Heart left ventricle (tissue), 16 donors: ENCODE results near the gene GATA3. TPM values are rescaled to one million over a fixed set of nuclear protein-coding genes. Genes with fewer than 3 reads are reported as not detected.

Experiments
- ATAC-seq, 4 donors: fragments of 200-7000 bp; cut with Tn5 transposase; one replicate each; pipeline ENCODE4 v1.9.1; 2020 to 2022; ENCODE audit warnings: moderate library complexity in 4 of 4, mild to moderate bottlenecking in 3 of 4, moderate number of reproducible peaks in 1 of 4
- DNase-seq, 5 donors: peaks; one replicate each; pipeline ENCODE4 v3.0.0-alpha.2; 2020
- H3K27ac ChIP-seq, 12 donors: fragments of 200-600 bp; sonication (generic) in 4 of 12; one replicate each; pipeline versions ENCODE4 v1.5.0 to v1.8.0; 2016 to 2022; ENCODE audit warnings: mild to moderate bottlenecking in 2 of 12
- H3K27me3 ChIP-seq, 9 donors: fragments of 200-600 bp; sonication (generic) in 2 of 9; one replicate each; pipeline versions ENCODE4 v1.5.1 to v1.8.0; 2016 to 2022; ENCODE audit warnings: mild to moderate bottlenecking in 3 of 9
- H3K36me3 ChIP-seq, 9 donors: fragments of 200-600 bp; sonication (generic) in 2 of 9; one replicate each; pipeline versions ENCODE4 v1.5.0 to v1.8.0; 2018 to 2022; ENCODE audit warnings: mild to moderate bottlenecking in 2 of 9
- H3K4me1 ChIP-seq, 12 donors: fragments of 200-600 bp; sonication (generic) in 4 of 12; one replicate each; pipeline versions ENCODE4 v1.5.0 to v1.8.0; 2016 to 2022; ENCODE audit warnings: mild to moderate bottlenecking in 3 of 12
- H3K4me3 ChIP-seq, 12 donors: fragments of 200-600 bp; sonication (generic) in 4 of 12; one replicate each; pipeline versions ENCODE4 v1.5.0 to v1.8.0; 2017 to 2022; ENCODE audit warnings: mild to moderate bottlenecking in 9 of 12, moderate library complexity in 4 of 12
- H3K9me3 ChIP-seq, 12 donors: fragments of 200-600 bp; sonication (generic) in 4 of 12; one replicate each; pipeline versions ENCODE4 v1.5.0 to v1.8.0; 2016 to 2022; ENCODE audit warnings: mild to moderate bottlenecking in 1 of 12
- POLR2A ChIP-seq, 2 donors: fragments of 450-650 bp; IDR thresholded peaks; one replicate each; pipeline ENCODE4 v1.6.1; 2017; ENCODE audit warnings: antibody characterized with exemption in 2 of 2, mild to moderate bottlenecking in 2 of 2, moderate library complexity in 2 of 2
- WGBS, 4 donors: extraction: QIAGEN DNeasy Blood & Tissue Kit in 2 of 4; methylation state at CpG; one replicate each; pipeline versions ENCODE4 v1.1.5 to v1.1.7; 2013 to 2018; 5-methylcytosine and 5-hydroxymethylcytosine counted together
- intact Hi-C, 10 donors: fragments of 100-400 bp; cut with DNase I; formaldehyde crosslinking; loops; one replicate each; pipeline versions ENCODE4 v1.11.1 to v1.14.2; 2022
- polyA plus RNA-seq, 2 donors: library from polyadenylated mRNA; stranded (reverse); fragments of 200-250 nt; gene quantifications; one replicate each; pipeline ENCODE4 v1.2.3, GENCODE V29; 2013
- total RNA-seq, 9 donors: library from RNA; depleted of rRNA in 2 of 9; stranded (reverse); fragments of >200 nt in 2 of 9; fragmentation: NEBNext Ultra II Directional in 3 of 9; extraction: Animal tissue kit (Norgen Biotek cat#: 25700) in 3 of 9; gene quantifications; one replicate each; pipeline versions ENCODE4 v1.1.0 to v1.2.4, GENCODE V29; 2016 to 2023
- TF ChIP-seq, protein P1 (sequence below), 12 donors: fragments of 200-600 bp; sonication (generic) in 4 of 12; IDR thresholded peaks; one replicate each; pipeline versions ENCODE4 v1.5.0 to v1.8.0; 2018 to 2022; ENCODE audit warnings: antibody characterized with exemption in 12 of 12, mild to moderate bottlenecking in 5 of 12
- donor health status: ischemic (EF 13 %, LVEDD 7.1; RV severe dilation, severe dysfunction).
- donor health status: healthy with polysubstance abuse.
- donor health status: DM: no; HTN: yes; CAD: no.
- donor health status: DM: no; HTN: no; CAD: no.
- donor health status: ischemic (EF 25% LVEDD 6.9; RV normal size, moderate dysfunction).
- donor health status: ischemic (EF 25% LVEDD 5.7; RV mildly dilated, moderate dysfunction).
- donor health status: healthy.
- donor health status: DM: yes; HTN: yes; CAD: no.
- donor health status: ischemic (EF 35%, LVEDD 5.7; RV mildly dilated, moderate dysfunction).
- donor health status: nonischemic (EF 11% LVEDD 7.7; RV severe dilation, severe dysfunction).
- donor health status: DM: yes; HTN: yes; CAD: no.
- donor health status: PGD.
- donor health status: ischemic (EF 29% LVEDD 5.4; RV normal size, mild dysfunction).
- donor health status: nonischemic (EF 23%, LVEDD 6.1; RV moderate dilation, normal function).

GATA3 gene
- total and polyA plus RNA-seq, 11 donors: 0.71 to 3.4 (median 1.4) TPM

DNA sequence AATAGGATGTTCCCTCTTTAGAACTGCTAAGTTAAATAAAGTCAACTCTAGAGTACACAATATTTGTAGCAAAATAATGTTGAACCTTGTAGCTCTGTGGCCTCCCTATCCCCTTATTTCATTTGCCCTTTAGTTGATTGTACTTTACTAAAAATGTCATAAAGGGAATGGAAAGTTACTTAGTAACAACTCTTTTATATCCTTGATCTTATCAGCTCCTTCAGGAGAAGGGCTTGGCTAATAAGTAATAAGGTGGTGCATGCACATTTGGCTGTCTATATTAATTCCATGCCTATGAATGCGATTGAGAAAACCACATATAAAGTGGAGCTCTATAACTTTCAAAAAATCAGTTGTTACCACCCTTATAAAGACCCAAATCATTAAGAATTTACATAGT, 41.5 kb upstream of the GATA3 start:
- Histone ChIP-seq H3K4me1 (no peaks in the 10 kb centered on the region), H3K27me3 (no peaks in the 10 kb centered on the region), H3K27ac (no peak overlapping the region), H3K36me3 (peaks cover 0 to 72% (median 44%) of the 10 kb centered on the region in 9 donors), H3K9me3 (no peaks in the 10 kb centered on the region), H3K4me3 (no peak overlapping the region)
- ATAC-seq (no peak), DNase-seq (no peak)
- intact Hi-C loops: no loop called here
- no peak for TF ChIP-seq POLR2A (IDR thresholded peaks at IDR 0.05)
- TF ChIP-seq, protein P1, sequence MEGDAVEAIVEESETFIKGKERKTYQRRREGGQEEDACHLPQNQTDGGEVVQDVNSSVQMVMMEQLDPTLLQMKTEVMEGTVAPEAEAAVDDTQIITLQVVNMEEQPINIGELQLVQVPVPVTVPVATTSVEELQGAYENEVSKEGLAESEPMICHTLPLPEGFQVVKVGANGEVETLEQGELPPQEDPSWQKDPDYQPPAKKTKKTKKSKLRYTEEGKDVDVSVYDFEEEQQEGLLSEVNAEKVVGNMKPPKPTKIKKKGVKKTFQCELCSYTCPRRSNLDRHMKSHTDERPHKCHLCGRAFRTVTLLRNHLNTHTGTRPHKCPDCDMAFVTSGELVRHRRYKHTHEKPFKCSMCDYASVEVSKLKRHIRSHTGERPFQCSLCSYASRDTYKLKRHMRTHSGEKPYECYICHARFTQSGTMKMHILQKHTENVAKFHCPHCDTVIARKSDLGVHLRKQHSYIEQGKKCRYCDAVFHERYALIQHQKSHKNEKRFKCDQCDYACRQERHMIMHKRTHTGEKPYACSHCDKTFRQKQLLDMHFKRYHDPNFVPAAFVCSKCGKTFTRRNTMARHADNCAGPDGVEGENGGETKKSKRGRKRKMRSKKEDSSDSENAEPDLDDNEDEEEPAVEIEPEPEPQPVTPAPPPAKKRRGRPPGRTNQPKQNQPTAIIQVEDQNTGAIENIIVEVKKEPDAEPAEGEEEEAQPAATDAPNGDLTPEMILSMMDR (IDR thresholded peaks at IDR 0.05): no peak
- 94 to 98% (median 97%) methylated on average over 1 of the region's 1 CpG for WGBS, 4 donors

DNA sequence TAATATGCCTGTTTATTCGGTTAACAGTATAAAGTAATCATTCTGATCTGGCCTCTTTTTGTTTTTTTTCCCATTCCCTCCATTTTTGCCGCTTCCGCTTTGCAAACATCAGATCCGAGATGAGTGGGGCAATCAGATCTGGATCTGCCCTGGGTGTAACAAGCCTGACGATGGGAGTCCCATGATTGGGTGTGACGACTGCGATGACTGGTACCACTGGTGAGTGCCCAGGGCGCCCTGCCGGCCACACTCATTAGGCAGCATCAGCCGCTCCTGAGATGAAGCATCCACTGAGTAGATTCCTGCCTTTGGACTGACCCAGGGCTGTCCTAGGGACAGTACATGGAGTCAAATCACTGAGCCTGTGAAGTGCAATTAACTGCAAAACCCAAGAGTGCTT, 40.9 kb upstream of the GATA3 start:
- H3K9me3 ChIP-seq: no peaks in the 10 kb centered on the region
- H3K27me3 ChIP-seq: no peaks in the 10 kb centered on the region
- intact Hi-C loops: no loop called here
- ATAC-seq (no peak), DNase-seq (no peak)
- peaks cover 0 to 72% (median 44%) of the 10 kb centered on the region in 9 donors for H3K36me3 ChIP-seq
- H3K4me1 ChIP-seq: no peaks in the 10 kb centered on the region
- no peak for TF ChIP-seq POLR2A (IDR thresholded peaks at IDR 0.05)
- TF ChIP-seq, protein P1 (IDR thresholded peaks at IDR 0.05): no peak
- WGBS, 4 donors: 96 to 97% (median 97%) methylated on average over 10 of the region's 10 CpGs
- no peak overlapping the region for H3K27ac ChIP-seq
- H3K4me3 ChIP-seq: no peak overlapping the region

DNA sequence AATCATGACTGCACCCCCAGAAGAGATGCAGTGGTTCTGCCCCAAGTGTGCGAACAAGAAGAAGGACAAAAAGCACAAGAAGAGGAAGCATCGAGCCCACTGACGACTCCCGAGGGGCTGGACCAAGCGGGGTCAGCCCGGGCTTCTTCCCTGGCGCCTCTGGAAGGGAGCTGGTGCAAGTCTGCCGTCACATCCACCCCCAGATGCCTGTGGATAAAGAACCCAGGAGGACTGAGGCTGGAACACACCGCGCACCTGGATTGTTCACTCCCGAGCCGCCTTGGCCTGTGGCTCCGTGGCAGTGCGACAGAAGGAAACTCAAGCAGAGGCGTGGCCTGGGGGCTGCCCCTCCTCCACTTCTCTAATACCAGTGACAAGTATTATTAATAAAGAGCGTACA, 39.8 kb upstream of the GATA3 start:
- no peak for ATAC-seq
- H3K4me3 ChIP-seq: no peak overlapping the region
- TF ChIP-seq POLR2A (IDR thresholded peaks at IDR 0.05): no peak
- TF ChIP-seq, protein P1 (IDR thresholded peaks at IDR 0.05): no peak
- intact Hi-C loops: no loop called here
- WGBS, 4 donors: 91 to 97% (median 95%) methylated on average over 16 of the region's 16 CpGs
- H3K27ac ChIP-seq: no peak overlapping the region
- no peaks in the 10 kb centered on the region for H3K27me3 ChIP-seq
- H3K36me3 ChIP-seq: peaks cover 0 to 66% (median 37%) of the 10 kb centered on the region in 9 donors
- H3K4me1 ChIP-seq: no peaks in the 10 kb centered on the region
- no peak for DNase-seq
- H3K9me3 ChIP-seq: no peaks in the 10 kb centered on the region

GRCh38 chr10:8017277-8017676, 37.2 kb upstream of the GATA3 start:
- 63 to 71% (median 69%) methylated on average over 6 of the region's 6 CpGs for WGBS, 4 donors
- H3K27ac ChIP-seq: no peak overlapping the region
- H3K27me3 ChIP-seq: peaks cover 0 to 3% (median 0%) of the 10 kb centered on the region in 9 donors
- ATAC-seq (no peak), DNase-seq (no peak)
- TF ChIP-seq, protein P1 (IDR thresholded peaks at IDR 0.05): no peak
- TF ChIP-seq POLR2A (IDR thresholded peaks at IDR 0.05): no peak
- H3K36me3 ChIP-seq: peaks cover 0 to 44% (median 19%) of the 10 kb centered on the region in 9 donors
- intact Hi-C loops: no loop called here
- no peaks in the 10 kb centered on the region for H3K9me3 ChIP-seq
- H3K4me3 ChIP-seq: no peak overlapping the region
- H3K4me1 ChIP-seq: no peaks in the 10 kb centered on the region
